Putamen (tissue), 1 donor: Measurements from ENCODE around the gene C1orf116.

Experiments
- DNase-seq: peaks from one replicate; pipeline ENCODE4 v3.0.0-alpha.2; 2016; ENCODE audit warnings: low spot score

The C1orf116 gene

DNA sequence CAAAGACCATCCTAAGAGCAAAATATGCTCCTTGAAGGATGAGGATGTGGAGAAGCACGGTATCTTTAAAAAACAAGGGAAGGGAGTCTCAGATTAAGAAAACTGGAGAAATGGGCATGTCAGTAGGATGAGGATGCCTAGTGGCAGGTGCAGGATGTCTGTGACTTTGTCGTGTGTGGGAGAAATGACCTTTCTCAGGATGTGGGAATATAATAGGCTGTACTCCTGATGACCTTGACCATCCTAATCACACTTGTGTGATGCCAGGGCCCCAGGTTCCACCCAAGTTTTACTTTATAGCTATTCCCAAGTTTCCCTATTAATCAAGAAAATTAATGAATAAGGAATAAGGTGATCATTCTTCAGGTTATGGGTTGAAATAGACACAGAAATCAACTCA is 12.9 kb downstream of the C1orf116 start:
- no peak for DNase-seq

DNA sequence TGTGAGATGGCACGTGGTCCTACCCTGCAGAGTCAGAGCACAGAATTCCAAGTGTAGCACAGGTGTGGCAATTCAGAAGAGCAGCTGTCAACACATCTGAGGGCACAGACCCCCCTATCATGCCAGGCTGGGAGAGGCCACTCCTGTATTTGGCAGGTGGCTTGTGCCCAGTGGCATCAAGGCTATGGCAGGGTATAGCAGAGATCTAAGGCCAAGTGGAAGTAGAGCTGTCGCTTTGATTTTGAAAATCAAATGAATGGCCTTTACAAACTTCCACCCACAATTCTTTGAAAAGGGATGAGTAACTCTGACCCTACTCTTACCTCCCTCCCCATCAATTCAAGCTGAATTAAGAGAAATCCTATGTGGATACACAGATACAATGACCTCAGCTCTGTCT is 13.4 kb downstream of the C1orf116 start:
- DNase-seq: no peak

DNA sequence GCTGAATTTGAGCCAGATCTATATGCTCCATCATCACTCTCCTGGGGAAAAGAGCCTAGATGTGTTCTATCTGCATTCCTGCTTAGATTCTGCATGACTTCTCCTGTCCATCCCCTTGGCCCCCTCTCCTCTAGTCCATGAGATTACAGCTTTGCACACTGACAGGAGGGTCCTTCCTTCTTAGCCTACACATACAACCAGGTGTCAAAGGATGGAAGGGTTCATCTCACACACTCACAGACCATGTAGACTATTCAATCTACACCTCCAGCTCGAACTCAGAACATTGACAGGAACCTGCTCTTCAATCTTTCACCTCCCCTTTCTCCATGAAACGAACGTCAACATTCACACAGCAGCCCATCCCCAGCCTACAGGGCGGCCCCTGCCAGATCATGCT is 13.8 kb downstream of the C1orf116 start:
- no peak for DNase-seq

DNA sequence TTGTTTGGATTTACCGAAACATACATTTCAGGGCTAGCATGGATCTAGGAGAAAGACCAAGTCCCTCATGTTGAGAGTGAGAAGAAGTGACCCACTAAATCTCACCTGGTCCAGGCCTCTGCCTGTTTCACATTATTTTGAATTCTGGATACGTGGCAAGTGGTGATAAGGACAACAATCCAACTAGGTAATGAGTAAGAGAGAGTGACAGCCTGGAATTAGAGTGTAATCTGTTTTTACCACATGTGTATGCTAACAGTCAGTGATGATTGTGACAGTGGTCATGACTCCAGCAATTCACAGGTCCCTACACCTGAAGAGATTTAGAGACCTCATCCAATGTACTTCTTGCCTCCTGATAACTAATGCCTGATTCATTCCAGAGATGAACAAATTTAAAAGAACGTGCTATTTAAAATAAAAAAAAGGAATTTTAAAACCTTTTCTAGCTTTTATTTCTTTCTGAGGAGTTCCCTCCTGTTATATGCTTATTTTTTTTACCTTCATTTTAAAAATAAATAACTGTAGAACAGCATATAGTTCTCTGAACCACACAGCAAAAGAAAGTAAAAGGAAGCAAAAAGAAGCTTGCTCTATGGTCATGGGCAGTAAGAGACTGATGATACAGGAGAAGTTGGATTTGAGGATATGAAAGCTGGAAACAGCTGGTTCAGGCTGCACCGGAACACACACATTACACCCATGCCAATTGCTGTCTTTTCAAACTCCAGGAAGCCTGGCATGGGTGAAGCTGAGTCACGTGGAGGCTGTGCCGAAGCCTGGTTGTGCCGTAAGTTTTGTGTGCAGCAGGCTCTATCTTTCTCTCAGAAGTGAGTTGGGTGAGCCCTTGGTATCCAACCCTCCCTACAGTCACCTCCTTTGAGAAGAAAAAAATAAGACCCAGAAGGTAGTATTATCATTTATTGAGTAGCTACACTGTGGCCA is 14.7 kb downstream of the C1orf116 start:
- DNase-seq: no peak

DNA sequence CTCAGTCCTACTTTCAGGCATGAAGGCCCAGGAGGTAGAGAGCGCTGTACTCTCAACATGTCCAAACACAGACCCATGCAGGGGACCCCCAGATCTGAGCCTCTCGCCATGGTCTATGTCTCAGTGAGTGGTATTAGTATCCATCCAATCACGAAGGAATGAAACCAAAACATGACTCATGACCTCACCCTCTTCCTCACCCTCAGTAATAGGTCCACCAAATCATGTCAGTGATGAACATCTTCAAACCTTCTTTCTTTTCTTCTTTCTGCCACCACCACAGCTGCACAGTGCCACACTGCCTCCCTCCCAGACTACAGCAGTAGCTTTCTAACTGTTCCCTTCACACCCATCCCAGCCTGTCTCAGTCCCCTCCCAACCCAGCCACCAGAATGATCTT is 16.8 kb downstream of the C1orf116 start:
- no peak for DNase-seq

DNA sequence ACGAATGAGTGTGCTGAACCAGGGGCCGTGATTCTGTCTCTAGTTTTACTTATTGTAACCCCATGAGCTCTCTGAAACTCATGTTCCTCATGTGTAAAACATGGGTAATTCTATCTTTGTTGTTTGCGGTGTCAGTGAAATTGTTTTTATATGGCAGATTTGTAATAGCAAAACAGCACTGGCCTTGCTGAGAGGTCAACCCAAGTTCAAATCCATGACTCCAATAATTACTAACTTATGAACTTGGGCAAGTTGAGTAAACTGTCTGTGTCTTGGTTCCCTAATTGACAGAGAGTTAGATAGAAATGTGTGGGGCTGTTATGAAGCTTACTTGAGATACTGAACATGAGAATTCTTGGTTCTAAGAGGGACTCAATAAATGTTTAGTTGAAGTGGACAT is 17.8 kb downstream of the C1orf116 start:
- DNase-seq: no peak

DNA sequence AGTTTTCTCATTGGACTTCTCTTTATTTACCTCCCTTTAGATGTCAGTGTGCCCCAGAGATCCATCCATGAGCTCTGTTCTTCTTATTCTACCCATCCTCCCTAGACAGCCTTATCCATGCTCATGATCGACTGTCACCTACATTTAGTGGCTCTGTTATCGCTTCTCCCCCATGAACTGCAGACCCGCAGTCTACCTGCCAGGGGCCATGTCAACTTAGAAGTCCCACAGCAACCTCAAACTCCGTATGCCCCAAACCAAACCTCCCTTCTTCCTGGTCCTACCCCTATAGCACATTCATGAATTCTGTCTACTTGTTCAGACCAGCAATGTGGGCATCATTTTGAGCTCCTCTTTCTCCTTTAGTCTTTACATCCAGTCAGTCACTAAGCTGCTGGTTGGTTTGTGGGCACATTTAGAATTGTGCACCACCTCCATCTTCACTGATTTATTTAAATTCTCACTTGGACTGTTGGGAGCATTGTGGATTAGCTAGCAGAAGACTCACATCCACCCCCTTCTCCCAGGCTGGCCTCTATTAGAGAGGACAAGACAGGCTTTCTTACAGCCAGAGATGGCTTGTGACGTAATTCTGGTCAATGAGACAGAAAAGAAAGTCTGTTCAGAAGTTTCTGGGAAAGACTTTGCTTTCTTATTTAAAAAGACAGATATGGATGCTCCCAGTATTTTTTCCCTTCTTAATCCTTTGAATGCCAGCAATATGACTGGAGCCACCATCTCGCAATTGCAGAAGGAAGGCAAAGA is 19.1 kb downstream of the C1orf116 start:
- DNase-seq: no peak

DNA sequence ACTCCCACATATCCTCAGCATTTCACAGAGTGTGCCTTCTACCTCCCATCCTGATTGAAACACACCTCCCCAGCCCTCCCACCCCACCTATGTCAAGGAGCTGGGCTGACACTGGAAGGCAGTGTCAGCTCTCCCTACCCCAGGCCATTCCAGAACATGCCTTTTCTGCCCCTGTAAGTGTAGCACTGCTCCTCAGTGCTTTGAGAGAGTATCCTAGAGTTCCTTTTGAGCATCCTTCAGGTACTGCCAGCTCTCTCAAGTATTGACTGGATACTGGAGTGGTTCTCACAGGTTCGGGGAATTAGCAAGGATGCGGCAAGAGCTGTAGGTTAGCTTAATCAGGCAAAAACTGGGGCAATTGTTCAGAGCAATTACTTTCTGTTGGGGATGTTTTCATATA is 21.8 kb downstream of the C1orf116 start:
- no peak for DNase-seq

DNA sequence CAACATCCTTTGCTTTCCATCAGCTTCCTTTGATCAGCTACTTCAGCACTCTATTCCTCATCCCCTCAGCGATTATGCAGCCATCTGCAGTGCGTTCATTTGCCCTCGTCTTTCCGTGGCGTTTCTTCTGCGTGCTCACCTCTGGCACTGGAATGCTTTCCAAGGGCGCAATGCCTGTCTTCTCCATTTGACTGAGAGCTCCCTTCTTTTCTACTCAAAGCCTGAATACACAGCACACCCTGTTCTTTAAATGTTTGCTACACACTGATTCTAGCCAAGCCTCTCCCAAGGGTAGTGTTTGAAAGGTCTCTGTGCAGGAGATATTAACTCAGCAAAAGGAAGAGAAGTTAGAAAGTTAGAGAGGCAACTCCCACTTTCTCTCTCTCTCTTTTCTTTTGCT is 22.6 kb downstream of the C1orf116 start:
- no peak for DNase-seq

DNA sequence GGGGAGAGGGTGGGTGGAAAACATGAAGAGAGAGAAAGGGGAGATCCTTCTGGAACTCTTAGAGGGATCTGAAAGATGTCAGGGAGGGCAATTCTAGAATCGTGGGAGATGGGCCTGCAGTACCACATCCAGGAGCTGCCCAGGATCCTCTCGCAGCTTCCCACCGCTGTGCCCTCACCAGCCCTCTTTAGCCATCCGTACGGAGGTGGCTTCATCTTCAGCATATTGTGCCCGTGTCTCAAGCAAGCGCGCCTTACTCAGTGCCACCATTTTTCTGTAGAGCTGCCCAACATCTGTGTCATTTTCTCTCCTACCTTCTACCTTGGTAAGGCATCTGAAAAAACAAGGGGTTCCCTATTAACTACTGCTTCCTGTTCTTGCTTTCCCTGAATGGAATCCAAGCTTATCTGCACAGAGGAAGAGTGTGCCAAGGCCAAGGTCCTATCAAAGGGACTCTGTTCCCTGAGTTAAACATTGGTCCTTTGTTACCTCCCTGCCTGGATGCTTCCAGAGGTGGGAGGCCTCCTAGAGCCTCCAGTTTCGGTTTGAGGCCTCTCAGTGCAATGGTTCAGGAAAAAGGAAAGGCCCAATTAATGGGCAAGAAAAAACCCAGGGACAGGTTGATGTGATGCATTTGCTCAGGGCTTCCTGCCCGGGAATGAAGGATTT is 23.2 kb downstream of the C1orf116 start:
- DNase-seq: no peak

DNA sequence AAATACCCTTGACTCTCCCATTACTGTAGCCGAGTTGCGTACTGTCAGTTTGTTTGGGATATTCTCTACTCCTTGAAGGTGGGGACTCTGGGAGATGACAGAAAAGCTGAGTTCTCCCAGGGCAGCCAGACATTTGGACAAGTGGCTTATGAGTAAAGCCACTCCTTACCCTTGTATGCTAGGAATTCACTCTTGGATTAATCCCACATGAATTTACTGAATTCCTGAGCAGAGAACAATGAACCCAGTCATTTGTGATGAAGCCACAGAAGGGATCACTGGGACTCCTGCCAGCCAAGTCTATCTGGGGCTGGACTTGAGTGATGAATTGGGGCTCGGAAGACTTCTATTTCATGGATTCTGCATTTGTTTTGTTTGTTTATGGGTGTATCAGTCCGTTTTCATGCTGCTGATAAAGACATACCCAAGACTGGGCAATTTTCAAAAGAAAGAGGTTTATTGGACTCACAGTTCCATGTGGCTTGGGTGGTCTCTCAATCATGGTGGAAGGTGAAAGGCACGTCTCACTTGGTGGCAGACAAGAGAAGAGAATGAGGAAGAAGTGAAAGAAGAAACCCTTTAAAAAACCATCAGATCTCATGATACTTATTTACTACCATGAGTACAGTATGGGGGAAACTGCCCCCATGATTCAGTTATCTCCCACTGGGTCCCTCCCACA is 25.1 kb downstream of the C1orf116 start:
- no peak for DNase-seq

DNA sequence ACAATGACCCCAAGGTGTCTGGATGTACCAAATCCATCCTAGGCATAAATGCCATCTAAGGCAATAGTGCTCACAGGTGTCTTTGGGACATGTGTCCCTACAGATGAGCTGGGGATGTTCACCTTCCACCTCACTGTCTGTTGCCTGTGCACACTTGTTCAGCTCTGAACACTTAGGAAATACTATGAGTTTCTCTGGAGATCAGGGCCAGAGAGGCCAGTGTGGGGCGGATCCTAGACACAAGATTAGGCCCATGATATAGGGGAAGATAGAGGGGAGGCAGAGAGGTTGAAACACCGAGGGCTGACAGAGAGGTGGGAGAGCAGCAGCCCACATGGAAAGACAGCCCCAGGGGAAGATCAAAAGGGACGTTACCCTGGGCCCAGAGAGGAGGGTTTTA is 25.6 kb downstream of the C1orf116 start:
- DNase-seq: no peak

DNA sequence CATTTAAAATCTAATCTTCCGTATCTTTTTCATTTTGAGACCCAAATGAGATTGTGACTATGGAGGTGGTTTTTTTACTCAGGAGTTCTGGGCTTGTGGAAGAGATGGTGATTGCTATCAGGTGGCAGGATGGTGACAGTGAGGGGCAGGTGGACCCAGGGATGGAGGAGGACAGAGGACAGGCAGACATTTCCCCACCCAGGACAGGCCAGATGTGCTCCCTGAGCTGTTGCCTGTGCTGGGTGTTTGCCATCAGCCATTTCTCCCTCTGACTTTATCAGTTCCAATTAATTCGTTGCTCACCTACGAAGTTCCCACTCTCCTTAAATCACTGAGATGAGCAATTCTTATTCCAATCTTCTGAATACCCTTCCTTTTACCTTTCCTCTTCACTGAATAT is 26.5 kb downstream of the C1orf116 start:
- no peak for DNase-seq

DNA sequence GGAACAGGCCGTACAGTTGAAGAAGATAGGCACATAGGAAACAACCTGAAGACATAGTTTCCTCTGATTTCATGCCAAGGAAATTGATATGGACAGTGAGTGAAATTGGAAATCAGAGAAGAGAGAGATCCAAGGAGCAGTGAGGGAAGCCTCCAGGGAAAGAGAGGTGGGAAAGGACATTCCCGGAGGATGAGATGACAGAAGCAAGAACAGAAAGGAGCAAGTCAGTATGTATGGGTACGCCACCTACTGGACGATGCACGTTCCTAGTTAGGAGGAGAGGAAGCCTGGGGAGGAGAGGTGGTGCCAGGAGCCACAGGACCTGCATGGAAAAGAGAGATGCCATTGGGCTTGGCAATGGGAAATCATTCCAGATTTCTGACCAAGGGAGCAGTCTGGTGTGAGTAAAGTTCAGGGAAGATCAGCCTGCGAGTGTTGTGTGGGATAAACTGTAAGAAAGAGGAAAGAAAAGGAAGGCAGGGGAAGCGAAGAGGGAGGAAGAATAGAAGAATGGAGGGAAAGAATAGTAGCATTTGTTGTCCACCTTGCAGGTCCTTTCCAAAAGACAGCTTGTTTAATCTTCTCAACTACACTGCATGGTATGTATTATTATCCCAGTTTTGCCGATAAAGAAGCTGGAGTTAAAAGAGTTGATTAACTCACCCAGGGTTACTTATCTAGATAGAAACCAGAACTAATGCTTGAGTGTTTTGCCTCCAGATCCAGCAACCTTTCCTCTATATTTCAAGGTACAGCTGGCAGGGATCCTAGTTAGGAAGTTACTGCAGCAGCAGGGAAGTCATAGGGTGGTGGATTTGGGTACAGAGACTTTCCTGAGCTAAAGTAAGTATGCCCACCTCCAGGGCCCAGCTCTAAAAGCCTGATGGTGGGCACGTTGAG is 27.4 kb downstream of the C1orf116 start:
- no peak for DNase-seq

DNA sequence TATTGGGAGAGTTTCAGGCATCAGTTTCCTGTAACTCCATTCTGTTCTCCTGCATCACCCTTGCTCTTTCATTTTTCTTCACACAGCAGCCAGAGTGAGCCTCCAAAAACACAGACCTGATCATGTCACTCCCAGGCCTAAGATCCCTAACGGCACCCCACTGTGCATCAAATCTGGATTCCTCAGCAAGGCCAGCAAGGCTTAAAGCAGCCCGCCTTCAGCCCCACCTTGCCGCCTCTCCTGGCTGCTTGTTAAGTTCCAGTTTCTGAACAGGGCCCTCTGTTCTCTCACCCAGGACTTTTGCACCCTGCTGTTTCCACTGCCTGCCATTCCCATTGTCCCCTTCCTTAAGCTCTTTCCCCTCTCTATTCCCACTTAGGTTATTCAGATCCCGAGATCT is 29.3 kb downstream of the C1orf116 start:
- DNase-seq: no peak

DNA sequence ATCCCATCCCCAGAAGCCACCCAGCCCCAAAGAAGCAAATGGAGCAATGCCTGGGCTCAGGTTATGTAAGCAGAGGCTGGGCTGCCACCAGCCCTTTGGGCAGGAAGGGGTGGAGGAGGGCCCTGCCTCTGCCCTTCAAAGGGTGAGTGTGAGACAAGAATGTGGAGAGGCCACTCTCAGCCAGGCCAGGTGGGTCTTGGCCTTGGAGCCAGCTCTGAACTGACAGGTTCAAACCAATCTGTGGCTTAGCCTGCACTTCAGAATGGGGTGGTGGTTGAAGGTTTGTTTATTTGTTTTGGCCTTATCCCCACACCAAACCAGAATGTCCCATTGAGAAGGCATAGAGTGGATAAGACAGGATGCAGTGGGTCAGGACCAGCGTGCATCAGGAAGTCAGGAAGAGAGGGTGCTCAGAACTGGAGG is 29.8 kb downstream of the C1orf116 start:
- DNase-seq: no peak

DNA sequence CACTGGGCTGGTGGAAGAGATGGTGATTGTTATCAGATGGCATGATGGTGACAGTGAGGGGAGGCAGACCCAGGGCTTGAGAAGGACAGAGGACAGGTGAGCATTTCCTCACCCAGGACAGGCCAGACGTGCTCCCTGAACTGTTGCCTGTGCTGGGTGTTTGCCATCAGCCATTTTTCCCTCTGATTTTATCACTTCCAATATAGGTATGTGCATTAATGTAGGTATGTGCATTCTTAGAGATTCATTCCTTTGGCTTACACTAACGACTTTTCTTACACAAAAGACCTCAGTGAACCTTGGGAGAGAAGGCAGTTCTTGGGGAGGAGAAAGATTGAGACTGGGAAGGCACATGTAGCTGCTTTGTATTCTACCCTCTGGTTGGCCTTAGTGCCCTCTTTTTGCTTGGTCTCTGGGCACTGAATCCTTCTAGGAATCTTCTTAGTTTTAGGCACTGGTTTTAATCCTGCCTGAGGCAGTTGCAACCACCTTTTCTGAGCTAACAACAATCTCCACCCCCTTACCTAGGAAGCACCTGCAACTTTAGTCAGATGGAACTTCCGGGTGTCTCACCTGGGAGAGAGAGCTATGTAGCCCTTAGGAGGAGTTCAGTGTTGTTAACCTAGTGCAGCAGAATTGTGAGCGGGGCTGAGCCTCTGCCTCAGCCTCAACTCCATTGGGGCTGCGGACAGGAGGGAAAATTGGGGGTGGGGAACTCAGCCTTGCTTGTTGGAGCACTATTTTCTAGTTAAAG is 30.9 kb downstream of the C1orf116 start:
- no peak for DNase-seq

DNA sequence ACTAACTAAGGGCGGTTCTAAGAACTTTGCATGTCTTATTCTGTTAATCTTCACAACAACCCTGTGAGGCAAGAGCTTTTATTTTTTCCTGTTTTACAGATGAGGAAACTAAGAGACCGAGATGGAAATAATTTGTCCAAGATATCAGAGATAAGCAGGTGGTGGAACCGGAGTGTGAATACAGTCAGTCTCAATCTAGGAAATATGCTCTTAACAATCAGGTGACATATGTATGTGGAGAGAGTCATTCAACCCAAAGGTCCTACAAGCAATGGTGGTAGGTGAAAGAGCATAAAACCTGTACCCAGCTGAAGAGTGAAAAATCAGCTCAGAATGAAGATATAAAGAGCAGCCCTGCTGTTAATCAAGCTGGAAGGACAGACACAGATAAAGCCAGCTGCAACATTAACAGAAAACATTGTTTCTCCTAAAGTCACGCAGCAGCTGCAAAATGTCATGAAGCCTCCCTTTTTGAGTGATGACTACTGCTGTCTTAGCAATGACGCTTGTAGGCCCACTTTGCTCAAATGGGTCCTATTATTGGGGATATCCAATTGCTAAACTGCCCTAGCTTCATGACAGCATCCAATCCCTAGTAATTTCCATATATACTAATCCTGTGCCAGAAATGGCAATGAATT is 31.8 kb downstream of the C1orf116 start:
- no peak for DNase-seq

DNA sequence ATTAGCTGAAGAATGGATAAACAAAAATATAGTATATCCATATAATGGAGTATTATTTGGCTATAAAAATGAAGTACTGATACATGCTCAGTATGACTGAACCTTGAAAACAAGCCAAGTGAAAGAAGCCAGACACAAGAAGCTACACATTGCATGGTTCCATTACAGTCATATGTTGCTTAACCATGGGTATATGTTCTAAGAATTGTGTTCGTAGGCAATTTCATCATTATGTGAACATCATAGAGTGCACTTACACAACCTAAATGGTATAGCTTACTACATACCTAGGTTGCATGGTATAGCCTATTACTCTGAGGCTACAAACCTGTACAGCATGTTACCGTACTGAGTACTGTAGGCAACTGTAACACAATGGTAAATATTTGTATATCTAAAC is 33.7 kb downstream of the C1orf116 start:
- DNase-seq: no peak

DNA sequence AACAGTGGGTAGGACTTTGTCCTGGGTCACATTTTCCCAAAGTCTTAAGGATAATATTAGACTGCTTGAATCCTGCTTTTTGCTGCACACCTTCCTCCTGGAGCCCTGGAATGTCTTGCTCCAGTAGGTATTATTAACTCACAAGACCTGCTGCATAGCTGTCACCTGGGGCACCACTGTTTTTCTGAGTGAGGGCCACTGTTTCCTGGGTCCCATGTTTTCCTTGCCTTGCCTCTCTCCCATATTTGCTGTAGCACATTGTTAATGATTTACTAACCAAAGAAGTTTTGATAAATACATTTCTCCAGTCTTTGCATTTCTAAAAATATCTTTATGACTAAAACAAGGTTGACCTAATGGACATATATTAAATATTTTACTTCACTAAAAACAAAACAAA is 39.8 kb downstream of the C1orf116 start:
- no peak for DNase-seq
